ENCODE measurements around the gene LRRC7.
"Not testable (repeated sequence)": the region's sequence is repeated elsewhere in the genome, so short reads cannot be mapped to it uniquely, and the experiment has no call there.

The LRRC7 gene

GRCh38 chr1:69787151-69787550 lies 219.4 kb downstream of the LRRC7 start:
- DNase-seq = no peak

- no peak for DNase-seq
Observed at GRCh38 chr1:69791311-69791710, 223.6 kb downstream of the LRRC7 start.

GRCh38 chr1:69794831-69795230 lies 227.1 kb downstream of the LRRC7 start:
- DNase-seq = no peak

- no peak for DNase-seq
Observed at GRCh38 chr1:69814926-69815325, 247.2 kb downstream of the LRRC7 start.

- DNase-seq = no peak
Observed at GRCh38 chr1:69824932-69825331, 257.2 kb downstream of the LRRC7 start.

GRCh38 chr1:69827732-69828131 lies 260.0 kb downstream of the LRRC7 start:
- no peak for DNase-seq

GRCh38 chr1:69833536-69833935 lies 265.8 kb downstream of the LRRC7 start:
- DNase-seq = no peak

GRCh38 chr1:69834336-69834735 lies 266.6 kb downstream of the LRRC7 start:
- no peak for DNase-seq

- DNase-seq = no peak
Observed at GRCh38 chr1:69835955-69836354, 268.2 kb downstream of the LRRC7 start.

GRCh38 chr1:69836971-69837636 lies 269.4 kb downstream of the LRRC7 start:
- DNase-seq = no peak

GRCh38 chr1:69842326-69842725 lies 274.6 kb downstream of the LRRC7 start:
- DNase-seq = no peak

GRCh38 chr1:69845655-69846054 lies 277.9 kb downstream of the LRRC7 start:
- DNase-seq = no peak

- DNase-seq = peak; percentile 47
Observed at GRCh38 chr1:69846267-69846666, 278.5 kb downstream of the LRRC7 start.

GRCh38 chr1:69847670-69848069 lies 279.9 kb downstream of the LRRC7 start:
- no peak for DNase-seq

- no peak for DNase-seq
Observed at GRCh38 chr1:69852151-69852550, 284.4 kb downstream of the LRRC7 start.

- DNase-seq = no peak
Observed at GRCh38 chr1:69852706-69853105, 285.0 kb downstream of the LRRC7 start.

GRCh38 chr1:69858534-69858933 lies 290.8 kb downstream of the LRRC7 start:
- DNase-seq = no peak

GRCh38 chr1:69861641-69862040 lies 293.9 kb downstream of the LRRC7 start:
- DNase-seq = no peak

GRCh38 chr1:69862906-69863305 lies 295.2 kb downstream of the LRRC7 start:
- DNase-seq = no peak

- no peak for DNase-seq
Observed at GRCh38 chr1:69863704-69864103, 296.0 kb downstream of the LRRC7 start.

- DNase-seq = no peak
Observed at GRCh38 chr1:69871412-69871811, 303.7 kb downstream of the LRRC7 start.

- no peak for DNase-seq
Observed at GRCh38 chr1:69878338-69878737, 310.6 kb downstream of the LRRC7 start.

GRCh38 chr1:69888016-69888415 lies 320.3 kb downstream of the LRRC7 start:
- not testable (repeated sequence) for DNase-seq

- no peak for DNase-seq
Observed at GRCh38 chr1:69888657-69889056, 320.9 kb downstream of the LRRC7 start.

- DNase-seq = no peak
Observed at GRCh38 chr1:69898403-69898947, 330.8 kb downstream of the LRRC7 start.
